ENCODE measurements around the gene CST2.
"Not testable (repeated sequence)": the region's sequence is repeated elsewhere in the genome, so short reads cannot be mapped to it uniquely, and the experiment has no call there.

GRCh38 chr20:23831961-23832360 lies 5.4 kb upstream of the CST2 start:
- TF ChIP-seq CTCF, POLR2A (IDR thresholded peaks at IDR 0.05): not testable (repeated sequence)

Data from right lobe of liver (tissue), 4 donors.